ENCODE data around the gene ENTPD8. TPM values are rescaled to one million over a fixed set of nuclear protein-coding genes. Genes with fewer than 3 reads are reported as not detected.

Gene ENTPD8
- total RNA-seq, 4 donors from 2014 or later = not detected

DNA sequence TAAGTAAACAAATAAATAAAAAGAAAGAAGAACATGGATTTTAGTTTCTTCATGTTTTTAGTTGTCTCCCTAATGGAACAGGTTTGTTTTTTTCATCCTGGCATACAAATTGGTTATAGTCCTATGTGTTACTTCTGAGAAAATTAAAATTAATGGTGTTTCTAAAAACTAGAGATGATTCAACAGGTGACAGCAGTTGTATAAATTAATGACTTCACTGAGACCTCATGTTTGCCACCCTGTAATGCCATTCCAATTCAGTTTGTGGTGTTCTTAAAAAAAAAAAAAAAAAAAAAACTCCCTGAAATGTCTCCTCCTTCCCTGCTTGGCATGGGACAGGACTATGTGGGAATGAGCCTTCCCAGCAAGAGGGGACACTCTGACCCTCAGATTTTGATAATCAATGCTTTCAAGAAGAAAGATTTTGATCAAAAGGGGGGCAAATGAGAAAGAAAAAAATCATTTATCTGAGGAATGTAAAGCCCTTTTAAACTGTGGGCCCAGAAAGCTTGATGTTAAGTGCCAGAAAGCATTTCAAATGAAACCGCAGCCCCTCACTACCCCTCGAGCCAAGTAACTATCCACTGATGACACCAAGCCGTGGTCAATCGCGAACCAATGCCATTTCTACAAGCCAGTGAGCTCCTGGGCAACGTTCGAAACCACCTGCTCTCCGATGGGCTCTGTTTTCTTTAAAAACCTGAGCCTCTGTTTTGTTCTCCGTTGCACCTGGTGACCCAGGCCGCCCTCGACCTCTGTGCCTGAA is 19.1 kb downstream of the ENTPD8 start:
- no peak for TF ChIP-seq POLR2A (IDR thresholded peaks at IDR 0.05)
- TF ChIP-seq, protein P1, sequence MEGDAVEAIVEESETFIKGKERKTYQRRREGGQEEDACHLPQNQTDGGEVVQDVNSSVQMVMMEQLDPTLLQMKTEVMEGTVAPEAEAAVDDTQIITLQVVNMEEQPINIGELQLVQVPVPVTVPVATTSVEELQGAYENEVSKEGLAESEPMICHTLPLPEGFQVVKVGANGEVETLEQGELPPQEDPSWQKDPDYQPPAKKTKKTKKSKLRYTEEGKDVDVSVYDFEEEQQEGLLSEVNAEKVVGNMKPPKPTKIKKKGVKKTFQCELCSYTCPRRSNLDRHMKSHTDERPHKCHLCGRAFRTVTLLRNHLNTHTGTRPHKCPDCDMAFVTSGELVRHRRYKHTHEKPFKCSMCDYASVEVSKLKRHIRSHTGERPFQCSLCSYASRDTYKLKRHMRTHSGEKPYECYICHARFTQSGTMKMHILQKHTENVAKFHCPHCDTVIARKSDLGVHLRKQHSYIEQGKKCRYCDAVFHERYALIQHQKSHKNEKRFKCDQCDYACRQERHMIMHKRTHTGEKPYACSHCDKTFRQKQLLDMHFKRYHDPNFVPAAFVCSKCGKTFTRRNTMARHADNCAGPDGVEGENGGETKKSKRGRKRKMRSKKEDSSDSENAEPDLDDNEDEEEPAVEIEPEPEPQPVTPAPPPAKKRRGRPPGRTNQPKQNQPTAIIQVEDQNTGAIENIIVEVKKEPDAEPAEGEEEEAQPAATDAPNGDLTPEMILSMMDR (IDR thresholded peaks at IDR 0.05) = no peak
- peak overlapping the region; percentile 76 for H3K4me3 ChIP-seq (ENCODE audit: low read depth, poor library complexity, severe bottlenecking)
- no peak for DNase-seq (ENCODE audit: low spot score in 2 of 2)
- 5 to 9% methylated on average over 11 of the region's 11 CpGs for WGBS, 2 donors
- intact Hi-C loops (cut with DNase I; ENCODE audit: low total_unique reads) = no loop called here

DNA sequence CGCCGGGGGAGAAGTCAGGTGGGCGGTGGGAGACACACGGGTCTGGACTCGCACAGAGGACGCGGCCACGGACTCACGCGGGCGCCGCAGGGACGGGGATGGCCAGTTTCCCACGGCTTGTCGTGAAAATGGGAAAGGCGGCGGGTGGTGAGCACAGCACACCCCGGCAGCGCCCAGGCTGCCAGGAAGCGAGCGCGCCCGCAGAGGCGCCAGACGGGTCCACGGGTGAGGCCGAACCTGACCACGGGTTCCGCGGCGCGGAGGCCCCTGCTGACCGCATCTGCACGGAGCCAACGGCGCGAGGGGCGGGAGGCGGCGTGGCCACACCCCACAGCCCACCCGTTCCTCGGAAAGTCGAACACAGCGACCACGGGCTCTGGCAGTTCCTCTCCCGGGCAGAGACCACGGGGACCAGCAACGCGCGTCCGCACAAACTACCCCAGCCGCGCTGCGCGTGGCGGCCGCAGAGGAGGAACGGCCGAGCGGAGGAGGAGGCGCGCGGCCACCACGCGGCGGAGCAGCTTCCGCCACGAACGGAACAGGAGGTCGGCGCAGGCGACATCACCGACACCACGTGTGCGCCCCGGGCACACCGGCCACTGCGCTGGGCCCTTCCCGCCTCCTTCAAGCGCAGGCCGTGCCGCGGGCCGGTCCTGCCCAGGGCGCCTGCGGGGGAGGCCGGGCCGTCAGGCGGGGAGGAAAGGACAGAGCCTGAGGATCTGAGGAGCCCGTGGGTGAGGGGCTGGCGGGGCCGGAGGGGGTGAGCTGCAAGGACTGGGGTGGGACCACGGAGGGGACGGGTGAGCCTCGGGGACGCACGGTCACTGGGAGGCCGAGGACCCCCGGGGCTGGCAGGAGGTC is 23.8 kb downstream of the ENTPD8 start:
- 88 to 90% methylated on average over 80 to 94 of the region's 99 CpGs for WGBS, 2 donors
- DNase-seq (ENCODE audit: low spot score in 2 of 2) = no peak
- no peak overlapping the region for H3K4me3 ChIP-seq (ENCODE audit: low read depth, poor library complexity, severe bottlenecking)
- TF ChIP-seq POLR2A (IDR thresholded peaks at IDR 0.05) = no peak
- TF ChIP-seq, protein P1 (IDR thresholded peaks at IDR 0.05) = no peak
- intact Hi-C loops (cut with DNase I; ENCODE audit: low total_unique reads) = no loop called here

DNA sequence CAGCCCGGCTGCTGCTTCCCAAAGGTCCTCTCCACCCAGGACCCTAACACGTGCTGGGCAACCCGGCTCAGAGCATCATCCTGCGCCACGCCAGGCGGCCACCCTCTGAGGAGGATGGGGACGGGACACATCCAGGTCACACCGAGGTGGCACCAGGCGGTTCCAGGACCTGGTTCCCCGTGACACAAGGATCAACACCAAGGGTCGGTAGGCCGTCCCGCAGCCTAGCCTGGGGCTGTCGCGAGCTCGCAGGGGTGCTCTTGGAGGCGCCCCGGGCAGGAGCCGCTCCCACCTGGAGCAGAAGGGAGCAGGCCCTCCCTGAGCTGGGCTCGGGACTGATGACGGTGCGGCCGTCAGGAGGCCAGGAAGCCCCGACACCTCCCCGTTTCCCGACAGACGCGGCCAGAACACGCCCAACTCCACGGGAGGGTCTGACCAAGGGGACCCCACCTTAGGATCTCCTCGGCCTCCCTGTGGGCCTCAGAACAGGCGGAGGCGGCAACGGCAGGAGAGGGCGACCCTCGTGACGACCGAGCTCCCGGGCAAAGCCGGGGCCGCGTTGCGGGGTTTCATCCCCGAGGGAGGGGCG is 24.5 kb downstream of the ENTPD8 start:
- no peak overlapping the region for H3K4me3 ChIP-seq (ENCODE audit: low read depth, poor library complexity, severe bottlenecking)
- no peak for TF ChIP-seq POLR2A (IDR thresholded peaks at IDR 0.05)
- TF ChIP-seq, protein P1 (IDR thresholded peaks at IDR 0.05) = no peak
- DNase-seq (ENCODE audit: low spot score in 2 of 2) = no peak
- WGBS, 2 donors = 96% methylated on average over 24 to 45 of the region's 45 CpGs
- intact Hi-C loops (cut with DNase I; ENCODE audit: low total_unique reads) = no loop called here

DNA sequence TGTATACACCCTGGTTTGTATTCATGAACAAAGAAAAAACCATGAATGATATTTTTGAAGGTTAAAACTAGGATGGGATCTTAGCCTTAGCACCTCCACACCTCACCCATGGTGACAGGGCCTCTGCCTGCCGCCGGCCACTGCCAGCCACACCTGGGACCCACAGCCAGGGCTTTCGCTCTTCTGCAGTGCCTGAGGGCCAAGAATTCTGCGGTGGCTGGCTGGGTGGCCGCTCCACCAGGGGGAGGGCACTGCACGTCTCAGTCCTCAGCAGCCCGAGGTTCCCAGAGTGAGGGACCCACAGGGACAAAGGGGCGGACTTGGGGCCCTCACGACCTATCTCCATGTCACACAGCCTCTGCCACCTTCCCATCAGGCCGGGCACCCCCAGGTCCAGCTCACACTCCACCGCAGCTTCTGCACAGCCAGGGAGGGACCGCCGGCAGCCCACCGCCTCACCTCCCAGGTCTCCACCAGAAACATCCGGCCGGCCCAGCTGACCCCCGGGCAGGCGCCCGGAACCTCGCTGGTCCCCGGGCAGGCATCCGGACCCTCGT is 25.1 kb downstream of the ENTPD8 start:
- 91 to 93% methylated on average over 18 to 23 of the region's 23 CpGs for WGBS, 2 donors
- TF ChIP-seq, protein P1 (IDR thresholded peaks at IDR 0.05) = no peak
- TF ChIP-seq POLR2A (IDR thresholded peaks at IDR 0.05) = no peak
- DNase-seq (ENCODE audit: low spot score in 2 of 2) = no peak
- intact Hi-C loops (cut with DNase I; ENCODE audit: low total_unique reads) = no loop called here
- no peak overlapping the region for H3K4me3 ChIP-seq (ENCODE audit: low read depth, poor library complexity, severe bottlenecking)

DNA sequence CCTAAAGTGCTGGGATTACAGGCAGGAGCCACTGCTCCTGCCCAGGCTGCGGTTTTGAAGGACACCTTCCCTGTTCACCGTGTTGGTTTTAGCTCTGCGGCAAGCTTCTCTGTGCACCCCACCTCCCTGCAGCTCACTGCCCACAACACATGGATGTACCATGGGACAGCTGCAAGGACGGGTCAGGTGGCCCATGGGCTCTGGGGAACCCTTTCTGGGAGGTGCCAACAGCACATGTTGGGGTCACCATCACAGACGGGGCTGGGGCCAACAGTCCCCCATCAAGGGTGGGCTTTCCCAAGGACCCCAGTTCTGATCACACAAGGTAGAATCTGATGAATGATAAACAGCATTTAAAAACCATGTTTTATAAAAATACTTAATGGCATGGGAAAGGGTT is 25.7 kb downstream of the ENTPD8 start:
- H3K4me3 ChIP-seq (ENCODE audit: low read depth, poor library complexity, severe bottlenecking) = no peak overlapping the region
- intact Hi-C loops (cut with DNase I; ENCODE audit: low total_unique reads) = no loop called here
- TF ChIP-seq, protein P1 (IDR thresholded peaks at IDR 0.05) = no peak
- no peak for TF ChIP-seq POLR2A (IDR thresholded peaks at IDR 0.05)
- WGBS, 2 donors = 88 to 93% methylated on average over 5 of the region's 5 CpGs
- no peak for DNase-seq (ENCODE audit: low spot score in 2 of 2)

Measured in lower leg skin (tissue), 4 donors.